GM23338 (cell line): ENCODE measurements around the gene FAM89B.

Source experiments
- CREB1 ChIP-seq: fragments of 250-450 bp; sonication (Bioruptor Pico); IDR thresholded peaks from 2 replicates; pipeline ENCODE4 v1.5.0; 2020; ENCODE audit warnings: low read depth, mild to moderate bottlenecking, moderate library complexity
- CTCF ChIP-seq, 2 experiments: fragments of 200-600 bp in 1 of 2; sonication (generic) in 1 of 2; conservative IDR thresholded peaks; 2 replicates each; pipeline versions ENCODE4 v1.5.1 to v1.6.1; 2016 to 2017; ENCODE audit warnings: antibody characterized with exemption in 2 of 2, low read depth in 2 of 2, mild to moderate bottlenecking in 2 of 2, moderate library complexity in 1 of 2
- ETS1 ChIP-seq: IDR thresholded peaks from 2 replicates; pipeline ENCODE4 v1.6.1; 2016; ENCODE audit warnings: antibody characterized with exemption
- EZH2 ChIP-seq: fragments of 200-600 bp; sonication (generic); IDR thresholded peaks from one replicate; pipeline ENCODE4 v1.8.0; 2017; ENCODE audit warnings: antibody characterized with exemption, mild to moderate bottlenecking, low read depth; ENCODE audit not compliant: unreplicated experiment
- EZH2phosphoT487 ChIP-seq: fragments of 200-600 bp; sonication (generic); IDR thresholded peaks from one replicate; pipeline ENCODE4 v1.8.1; 2018; ENCODE audit warnings: antibody characterized with exemption; ENCODE audit not compliant: unreplicated experiment
- JUNB ChIP-seq: IDR thresholded peaks from one replicate; pipeline ENCODE4 v1.6.1; 2016; ENCODE audit warnings: antibody characterized with exemption; ENCODE audit not compliant: unreplicated experiment
- NANOG ChIP-seq: IDR thresholded peaks from 2 replicates; pipeline ENCODE4 v1.6.1; 2016; ENCODE audit warnings: antibody characterized with exemption, borderline replicate concordance
- POLR2AphosphoS5 ChIP-seq: IDR thresholded peaks from 2 replicates; pipeline ENCODE4 v1.6.1; 2016; ENCODE audit warnings: antibody characterized with exemption, low read depth
- REST ChIP-seq: IDR thresholded peaks from one replicate; pipeline ENCODE4 v1.6.1; 2018; ENCODE audit warnings: antibody characterized with exemption; ENCODE audit not compliant: unreplicated experiment
- ZNF114 ChIP-seq: fragments of 250-450 bp; sonication (Bioruptor Pico); IDR thresholded peaks from 2 replicates; pipeline ENCODE4 v1.5.0; 2020; ENCODE audit warnings: mild to moderate bottlenecking, moderate library complexity

GRCh38 chr11:65610404-65610803 is 38.1 kb downstream of the FAM89B start:
- TF ChIP-seq CTCF (conservative IDR thresholded peaks at IDR 0.05; ENCODE audit: low read depth in 2 of 2) (no peak), EZH2 (no peak), NANOG (no peak), POLR2AphosphoS5 (no peak), EZH2phosphoT487 (no peak), CREB1 (CRISPR knock-in tag) (no peak), REST (no peak), ETS1 (no peak), JUNB (no peak), ZNF114 (CRISPR knock-in tag) (no peak)
